Chondrocyte (in vitro differentiated cells): ENCODE measurements around the gene PRDM5. TPM values are rescaled to one million over a fixed set of nuclear protein-coding genes. Genes with fewer than 3 reads are reported as not detected.

Source experiments
- DNase-seq: peaks from one replicate; pipeline ENCODE4 v3.0.0; 2021; ENCODE audit warnings: mixed read lengths, low spot score
- H3K27ac Mint-ChIP-seq: one replicate; pipeline ENCODE4 v1.8.0; 2021; ENCODE audit warnings: mild to moderate bottlenecking, moderate library complexity, mixed read lengths; ENCODE audit not compliant: unreplicated experiment
- H3K27me3 Mint-ChIP-seq: 2 replicates; pipeline ENCODE4 v1.8.0; 2021; ENCODE audit warnings: low read depth, mixed read lengths
- H3K36me3 Mint-ChIP-seq: 2 replicates; pipeline ENCODE4 v1.8.0; 2021; ENCODE audit warnings: low read depth, mixed read lengths
- H3K4me1 Mint-ChIP-seq: 2 replicates; pipeline ENCODE4 v1.8.0; 2021; ENCODE audit warnings: low read depth, mild to moderate bottlenecking, mixed read lengths
- H3K4me3 Mint-ChIP-seq: one replicate; pipeline ENCODE4 v1.8.0; 2021; ENCODE audit warnings: mild to moderate bottlenecking, moderate library complexity, mixed read lengths; ENCODE audit not compliant: unreplicated experiment
- H3K9me3 Mint-ChIP-seq: 2 replicates; pipeline ENCODE4 v1.8.0; 2021; ENCODE audit warnings: low read depth, mixed read lengths
- CTCF ChIP-seq: fragments of 200-600 bp; sonication (generic); IDR thresholded peaks from 2 replicates; pipeline ENCODE4 v1.5.0; 2021; ENCODE audit warnings: antibody characterized with exemption, mild to moderate bottlenecking, moderate library complexity
- total RNA-seq: library from RNA; stranded (reverse); gene quantifications from 3 replicates; pipeline ENCODE4 v1.2.1, GENCODE V29; 2021

Gene PRDM5
- total RNA-seq, 1 donor from 2014 or later = 9.3 TPM

GRCh38 chr4:120826853-120827252 is 95.7 kb downstream of the PRDM5 start:
- TF ChIP-seq CTCF = no peak
- Mint-ChIP-seq H3K36me3 (no peaks in the 10 kb centered on the region), H3K4me1 (no peaks in the 10 kb centered on the region), H3K9me3 (no peaks in the 10 kb centered on the region), H3K27ac (no peak overlapping the region), H3K4me3 (no peak overlapping the region), H3K27me3 (no peaks in the 10 kb centered on the region)
- DNase-seq = no peak

GRCh38 chr4:120826449-120826848 is 96.1 kb downstream of the PRDM5 start:
- no peaks in the 10 kb centered on the region for H3K36me3 Mint-ChIP-seq

DNA sequence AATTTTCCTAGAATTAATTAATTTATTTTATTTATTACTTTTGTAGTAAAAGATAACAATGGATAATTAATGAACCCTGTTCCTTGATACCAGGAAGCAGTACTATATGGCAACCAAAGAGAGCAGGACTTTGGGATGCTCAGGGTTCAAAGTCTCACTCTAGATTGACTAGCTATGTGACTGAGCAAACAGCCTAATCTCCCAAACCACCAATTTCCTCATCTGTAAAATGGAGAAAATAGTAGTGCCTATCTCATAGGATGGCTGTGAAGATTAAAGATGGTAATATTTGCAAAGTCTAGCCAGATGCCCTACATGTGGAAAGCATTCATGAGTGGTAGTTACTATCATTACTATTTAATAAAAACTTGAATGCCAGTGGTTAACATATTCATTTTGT is 97.6 kb downstream of the PRDM5 start:
- peaks cover 2% of the 10 kb centered on the region for H3K36me3 Mint-ChIP-seq
- H3K4me1 Mint-ChIP-seq = no peaks in the 10 kb centered on the region
- H3K27me3 Mint-ChIP-seq = no peaks in the 10 kb centered on the region
- H3K9me3 Mint-ChIP-seq = no peaks in the 10 kb centered on the region
- no peak overlapping the region for H3K27ac Mint-ChIP-seq
- DNase-seq = no peak
- no peak for TF ChIP-seq CTCF
- no peak overlapping the region for H3K4me3 Mint-ChIP-seq

More at GRCh38 chr4:120826449-120826848, 96.1 kb downstream of the PRDM5 start:
- H3K9me3 Mint-ChIP-seq = no peaks in the 10 kb centered on the region
- no peak overlapping the region for H3K27ac Mint-ChIP-seq
- no peaks in the 10 kb centered on the region for H3K4me1 Mint-ChIP-seq
- H3K4me3 Mint-ChIP-seq = no peak overlapping the region
- DNase-seq = no peak
- no peaks in the 10 kb centered on the region for H3K27me3 Mint-ChIP-seq
- TF ChIP-seq CTCF = no peak

DNA sequence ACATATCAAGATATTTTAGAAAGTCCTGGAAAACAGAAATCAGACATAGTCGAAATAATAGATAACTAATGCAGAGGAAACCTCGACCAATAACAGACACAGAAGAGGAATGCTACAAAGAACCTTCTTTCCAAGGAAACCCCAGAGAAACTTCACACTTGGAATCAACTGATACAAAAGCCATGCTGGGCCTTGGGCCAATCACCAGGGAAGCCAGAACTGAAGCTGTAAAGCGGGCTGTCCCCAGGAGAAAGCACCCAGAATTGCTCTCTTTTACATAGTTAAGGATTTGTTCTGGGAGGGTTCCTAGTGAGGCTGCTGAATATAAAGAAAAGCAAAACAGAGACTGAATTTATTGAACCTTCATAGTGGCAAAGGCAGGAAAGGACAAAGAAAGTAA is 100.5 kb downstream of the PRDM5 start:
- Mint-ChIP-seq H3K36me3 (peaks cover 2% of the 10 kb centered on the region), H3K9me3 (no peaks in the 10 kb centered on the region), H3K4me1 (no peaks in the 10 kb centered on the region), H3K27me3 (no peaks in the 10 kb centered on the region), H3K4me3 (no peak overlapping the region), H3K27ac (no peak overlapping the region)
- no peak for DNase-seq
- TF ChIP-seq CTCF = no peak

GRCh38 chr4:120821029-120821428 is 101.5 kb downstream of the PRDM5 start:
- no peaks in the 10 kb centered on the region for H3K9me3 Mint-ChIP-seq
- DNase-seq = no peak
- no peak overlapping the region for H3K4me3 Mint-ChIP-seq
- peaks cover 2% of the 10 kb centered on the region for H3K36me3 Mint-ChIP-seq
- H3K4me1 Mint-ChIP-seq = no peaks in the 10 kb centered on the region
- H3K27me3 Mint-ChIP-seq = no peaks in the 10 kb centered on the region
- no peak overlapping the region for H3K27ac Mint-ChIP-seq
- no peak for TF ChIP-seq CTCF
